Kidney (tissue), 14 donors: ENCODE measurements around the gene TSC22D4. TPM values are rescaled to one million over a fixed set of nuclear protein-coding genes. Genes with fewer than 3 reads are reported as not detected.

Experiments used
- DNase-seq, 5 donors: peaks; one replicate each; pipeline ENCODE4 v3.0.0-alpha.2; 2013 to 2020
- FAIRE-seq: peaks from 2 replicates; lab custom pipeline; 2012; peaks lifted over from hg19 to GRCh38; lab: Jason Lieb, UNC
- H3K27ac ChIP-seq, 2 donors: one replicate each; pipeline ENCODE4 v1.7.0; 2013; ENCODE audit warnings: low read depth in 2 of 2, low read length in 2 of 2, inconsistent platforms in 1 of 2
- H3K27me3 ChIP-seq: one replicate; pipeline ENCODE4 v1.7.1; 2013; ENCODE audit warnings: low read length, inconsistent platforms; ENCODE audit not compliant: control insufficient read depth, insufficient read depth
- H3K36me3 ChIP-seq, 3 donors: one replicate each; pipeline versions ENCODE4 v1.7.0 to v1.7.1; 2013; ENCODE audit warnings: low read length in 3 of 3, control low read depth in 1 of 3, inconsistent platforms in 1 of 3; ENCODE audit not compliant: insufficient read depth in 3 of 3, control insufficient read depth in 2 of 3
- H3K4me1 ChIP-seq, 3 donors: one replicate each; pipeline versions ENCODE4 v1.7.0 to v1.7.1; 2013; ENCODE audit warnings: low read length in 3 of 3, inconsistent platforms in 1 of 3, low read depth in 1 of 3; ENCODE audit not compliant: control insufficient read depth in 2 of 3, insufficient read depth in 2 of 3
- H3K4me3 ChIP-seq, 3 donors: one replicate each; pipeline versions ENCODE4 v1.7.0 to v1.8.1; 2013; ENCODE audit warnings: low read length in 3 of 3, control low read depth in 1 of 3, inconsistent platforms in 1 of 3
- H3K9ac ChIP-seq, 3 donors: one replicate each; pipeline versions ENCODE4 v1.7.0 to v1.7.1; 2013; ENCODE audit warnings: low read length in 3 of 3, control low read depth in 1 of 3, inconsistent platforms in 1 of 3
- H3K9me3 ChIP-seq, 3 donors: one replicate each; pipeline versions ENCODE4 v1.7.0 to v1.7.1; 2013; ENCODE audit warnings: low read length in 3 of 3, control low read depth in 1 of 3, inconsistent platforms in 1 of 3; ENCODE audit not compliant: control insufficient read depth in 2 of 3, insufficient read depth in 1 of 3
- intact Hi-C: fragments of 100-400 bp; cut with DNase I; formaldehyde crosslinking; loops from one replicate; pipeline ENCODE4 v1.11.1; 2022
- polyA plus RNA-seq: library from polyadenylated mRNA; stranded (reverse); fragments of 350-450 nt; fragmentation: Illumina TruSeq; extraction: RNeasy Lipid Tissue Mini Kit (QIAGEN cat#74804); gene quantifications from one replicate; pipeline ENCODE4 v1.2.3, GENCODE V29; 2014; ENCODE audit warnings: low read depth, low replicate concordance; ENCODE audit not compliant: insufficient read depth
- total RNA-seq: library from RNA; stranded (reverse); fragmentation: NEBNext Ultra II Directional; extraction: Animal tissue kit (Norgen Biotek cat#: 25700); gene quantifications from one replicate; pipeline ENCODE4 v1.2.1, GENCODE V29; 2021
- TF ChIP-seq, protein P1 (sequence below): IDR thresholded peaks from 3 replicates; pipeline ENCODE4 v1.5.1; 2012; ENCODE audit warnings: mild to moderate bottlenecking, moderate library complexity, borderline replicate concordance; ENCODE audit not compliant: insufficient read depth; ENCODE audit errors: extremely low read depth
- donor health status: control.
- donor health status: control.
- donor health status: control.
- donor health status: control.
- donor health status: control.
- donor health status: DM: yes; HTN: yes; CAD: no.
- donor health status: Normal renal cell carcinoma (clear cell type).

The TSC22D4 gene
- total and polyA plus RNA-seq, 2 donors from 2014 or later = 61.5 to 67.0 TPM

DNA sequence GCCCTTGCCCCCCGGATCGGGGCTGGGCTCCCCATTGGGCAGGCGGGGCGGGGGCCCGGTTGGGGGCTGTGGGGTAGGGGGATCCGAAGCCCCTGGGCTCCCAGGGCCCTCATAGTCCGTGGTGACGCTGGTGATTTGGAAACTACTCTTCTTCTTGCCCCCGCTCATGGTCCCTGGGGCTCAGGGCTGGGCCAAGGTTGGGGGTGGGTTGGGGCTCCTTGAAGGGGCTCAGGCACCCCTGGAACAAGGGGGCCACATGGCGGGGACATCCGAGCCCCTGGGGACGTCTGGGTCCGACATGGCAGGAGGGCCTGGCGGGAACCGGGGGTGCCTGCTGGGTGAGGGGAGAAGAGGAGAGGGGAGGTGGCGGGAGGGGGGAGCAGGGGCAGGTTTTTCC, 1.1 kb downstream of the TSC22D4 start:
- peak overlapping the region; percentile 72 to 89 for H3K27ac ChIP-seq
- no peaks in the 10 kb centered on the region for H3K9me3 ChIP-seq
- H3K4me1 ChIP-seq = peaks cover 2 to 27% (median 24%) of the 10 kb centered on the region in 3 donors
- H3K4me3 ChIP-seq = peak overlapping the region; percentile 69 to 88 (median 87)
- peak in 2 of 5 donors; percentile 81 for DNase-seq
- TF ChIP-seq, protein P1, sequence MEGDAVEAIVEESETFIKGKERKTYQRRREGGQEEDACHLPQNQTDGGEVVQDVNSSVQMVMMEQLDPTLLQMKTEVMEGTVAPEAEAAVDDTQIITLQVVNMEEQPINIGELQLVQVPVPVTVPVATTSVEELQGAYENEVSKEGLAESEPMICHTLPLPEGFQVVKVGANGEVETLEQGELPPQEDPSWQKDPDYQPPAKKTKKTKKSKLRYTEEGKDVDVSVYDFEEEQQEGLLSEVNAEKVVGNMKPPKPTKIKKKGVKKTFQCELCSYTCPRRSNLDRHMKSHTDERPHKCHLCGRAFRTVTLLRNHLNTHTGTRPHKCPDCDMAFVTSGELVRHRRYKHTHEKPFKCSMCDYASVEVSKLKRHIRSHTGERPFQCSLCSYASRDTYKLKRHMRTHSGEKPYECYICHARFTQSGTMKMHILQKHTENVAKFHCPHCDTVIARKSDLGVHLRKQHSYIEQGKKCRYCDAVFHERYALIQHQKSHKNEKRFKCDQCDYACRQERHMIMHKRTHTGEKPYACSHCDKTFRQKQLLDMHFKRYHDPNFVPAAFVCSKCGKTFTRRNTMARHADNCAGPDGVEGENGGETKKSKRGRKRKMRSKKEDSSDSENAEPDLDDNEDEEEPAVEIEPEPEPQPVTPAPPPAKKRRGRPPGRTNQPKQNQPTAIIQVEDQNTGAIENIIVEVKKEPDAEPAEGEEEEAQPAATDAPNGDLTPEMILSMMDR = no peak
- peaks cover 0 to 9% (median 2%) of the 10 kb centered on the region in 3 donors for H3K36me3 ChIP-seq
- intact Hi-C loops = no loop called here
- no peaks in the 10 kb centered on the region for H3K27me3 ChIP-seq
- H3K9ac ChIP-seq = peak overlapping the region in 2 of 3 donors; percentile 55 to 92
- no peak for FAIRE-seq

DNA sequence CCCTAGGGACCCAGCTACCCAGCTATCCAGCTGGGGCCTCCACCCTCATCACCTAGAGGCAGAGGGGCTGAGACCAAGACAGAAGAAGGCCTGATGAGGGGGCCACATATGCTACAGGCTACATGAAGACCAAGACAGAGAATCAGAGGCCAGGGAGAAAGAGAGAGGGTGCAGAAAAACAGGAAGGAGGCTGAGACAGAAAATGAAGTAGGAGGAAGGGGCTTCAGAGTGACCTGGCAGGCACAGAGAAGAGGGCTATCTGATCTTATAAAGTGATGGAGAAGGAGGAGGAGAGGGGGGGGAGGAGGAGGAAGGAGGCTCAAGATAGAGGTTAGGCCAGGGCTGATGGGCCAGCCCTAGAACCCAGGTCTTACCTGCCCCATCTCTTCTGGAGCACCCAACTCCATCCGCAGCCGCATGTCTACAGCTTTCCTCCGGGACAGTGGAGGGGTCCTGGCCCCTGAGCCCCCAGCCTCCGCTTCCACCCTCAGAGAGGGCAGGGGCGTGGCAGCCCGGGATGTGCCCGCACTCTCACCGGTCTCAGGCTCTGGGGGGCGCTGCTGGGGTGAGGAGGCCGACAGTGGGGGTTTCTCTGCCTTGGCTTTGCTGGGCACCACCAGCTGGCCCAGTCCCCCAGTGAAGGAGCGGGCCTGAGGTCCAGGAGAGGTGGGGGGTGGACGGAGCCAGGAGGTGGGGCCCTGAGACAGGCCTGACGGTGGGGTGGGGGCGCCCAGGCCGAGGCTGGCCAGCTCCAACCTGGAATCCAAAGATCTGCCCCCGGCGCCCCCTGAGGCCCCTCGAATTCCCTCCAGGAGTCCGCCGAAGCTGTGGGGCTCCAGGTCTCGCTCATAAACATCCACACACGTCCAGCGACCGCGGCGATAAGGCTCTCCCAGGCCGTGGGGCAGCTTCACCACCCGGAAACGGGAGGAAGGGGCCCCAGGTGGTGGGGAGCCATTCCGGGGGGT, 1.8 kb downstream of the TSC22D4 start:
- no peaks in the 10 kb centered on the region for H3K27me3 ChIP-seq
- H3K27ac ChIP-seq = peak overlapping the region; percentile 72 to 89
- DNase-seq (peak in 3 of 5 donors; percentile 46 to 86 (median 73)), FAIRE-seq (no peak)
- H3K9ac ChIP-seq = peak overlapping the region in 2 of 3 donors; percentile 55 to 71
- peaks cover 0 to 9% (median 2%) of the 10 kb centered on the region in 3 donors for H3K36me3 ChIP-seq
- intact Hi-C loops = no loop called here
- H3K4me3 ChIP-seq = peak overlapping the region in 2 of 3 donors; percentile 38 to 88
- H3K4me1 ChIP-seq = peaks cover 2 to 25% (median 20%) of the 10 kb centered on the region in 3 donors
- no peaks in the 10 kb centered on the region for H3K9me3 ChIP-seq
- TF ChIP-seq, protein P1 = no peak

DNA sequence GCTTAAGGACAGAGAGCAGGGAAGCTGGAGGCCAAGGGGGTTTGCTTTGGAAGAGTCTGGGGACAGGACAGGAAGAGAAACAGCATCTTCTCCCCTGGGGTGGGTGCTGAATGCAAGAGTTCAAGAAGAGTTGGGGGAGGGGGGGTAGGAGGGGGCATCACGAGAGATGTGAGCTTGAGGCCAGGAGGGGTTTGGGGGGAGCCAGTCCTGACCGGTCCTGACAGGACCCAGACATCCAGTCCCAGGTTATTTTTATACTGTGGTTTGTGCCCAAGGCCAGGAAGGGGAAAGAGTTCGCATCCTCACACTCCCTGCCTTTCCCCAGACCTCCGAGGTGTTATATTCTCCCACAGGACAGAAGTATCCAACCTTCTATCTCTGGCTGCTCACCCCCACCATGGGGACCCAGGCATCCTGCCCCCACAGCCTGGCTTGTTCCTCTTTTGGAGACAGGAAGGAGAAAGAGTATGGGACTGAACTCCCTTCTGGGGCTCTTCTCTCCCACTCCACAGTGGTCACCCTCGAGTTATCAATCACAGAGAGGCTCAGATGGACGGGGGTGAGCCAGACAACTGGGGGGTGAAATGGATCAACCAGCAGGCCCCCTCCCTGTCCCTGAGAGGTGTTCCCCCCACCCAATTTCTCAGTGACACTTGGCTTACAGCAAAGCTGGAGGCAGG, 2.8 kb downstream of the TSC22D4 start:
- H3K9me3 ChIP-seq = no peaks in the 10 kb centered on the region
- FAIRE-seq (no peak), DNase-seq (no peak)
- intact Hi-C loops = no loop called here
- H3K27ac ChIP-seq = peak overlapping the region in 1 of 2 donors; percentile 65
- TF ChIP-seq, protein P1 = no peak
- H3K4me3 ChIP-seq = peak overlapping the region in 2 of 3 donors; percentile 26 to 88
- peak overlapping the region in 1 of 3 donors; percentile 71 for H3K9ac ChIP-seq
- H3K4me1 ChIP-seq = peaks cover 2 to 28% (median 20%) of the 10 kb centered on the region in 3 donors
- H3K36me3 ChIP-seq = peaks cover 0 to 9% (median 2%) of the 10 kb centered on the region in 3 donors
- H3K27me3 ChIP-seq = no peaks in the 10 kb centered on the region
